ENCODE results near the gene ANO10. TPM values are rescaled to one million over a fixed set of nuclear protein-coding genes. Genes with fewer than 3 reads are reported as not detected.

The ANO10 gene, protein sequence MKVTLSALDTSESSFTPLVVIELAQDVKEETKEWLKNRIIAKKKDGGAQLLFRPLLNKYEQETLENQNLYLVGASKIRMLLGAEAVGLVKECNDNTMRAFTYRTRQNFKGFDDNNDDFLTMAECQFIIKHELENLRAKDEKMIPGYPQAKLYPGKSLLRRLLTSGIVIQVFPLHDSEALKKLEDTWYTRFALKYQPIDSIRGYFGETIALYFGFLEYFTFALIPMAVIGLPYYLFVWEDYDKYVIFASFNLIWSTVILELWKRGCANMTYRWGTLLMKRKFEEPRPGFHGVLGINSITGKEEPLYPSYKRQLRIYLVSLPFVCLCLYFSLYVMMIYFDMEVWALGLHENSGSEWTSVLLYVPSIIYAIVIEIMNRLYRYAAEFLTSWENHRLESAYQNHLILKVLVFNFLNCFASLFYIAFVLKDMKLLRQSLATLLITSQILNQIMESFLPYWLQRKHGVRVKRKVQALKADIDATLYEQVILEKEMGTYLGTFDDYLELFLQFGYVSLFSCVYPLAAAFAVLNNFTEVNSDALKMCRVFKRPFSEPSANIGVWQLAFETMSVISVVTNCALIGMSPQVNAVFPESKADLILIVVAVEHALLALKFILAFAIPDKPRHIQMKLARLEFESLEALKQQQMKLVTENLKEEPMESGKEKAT
- 18.3 to 21.4 TPM (median 19.1 TPM) in 5 replicates for total RNA-seq (2022; extraction: Qiagen RNA extraction; ENCODE audit: low read depth)

GRCh38 chr3:43621656-43622432 lies at the start of gene ANO10:
ANO10 (minus strand) TSS chr3:43622011; CDS start chr3:43605852, 16,159 bp downstream.

Other genes starting within 250 kb of the ANO10 start
- 19.1 to 25.0 TPM (median 20.0 TPM) in 5 replicates for gene ABHD5, start 68.9 kb upstream of the ANO10 start, total RNA-seq (2022; extraction: Qiagen RNA extraction; ENCODE audit: low read depth)

Measured in A549 treated with GW870086 at 1 μM for 4 hours (cell line).